Tibial nerve (tissue), 4 donors: ENCODE results near the gene MT1H. TPM values are rescaled to one million over a fixed set of nuclear protein-coding genes. Genes with fewer than 3 reads are reported as not detected.

Experiments used
- DNase-seq, 2 donors: peaks; one replicate each; pipeline ENCODE4 v3.0.0-alpha.2; 2019; ENCODE audit warnings: low spot score in 2 of 2
- H3K27ac ChIP-seq, 4 donors: fragments of 200-600 bp; sonication (generic) in 3 of 4; one replicate each; pipeline ENCODE4 v1.5.1; 2017 to 2019; ENCODE audit warnings: mild to moderate bottlenecking in 1 of 4
- H3K27me3 ChIP-seq, 2 donors: fragments of 200-600 bp; sonication (generic) in 1 of 2; one replicate each; pipeline versions ENCODE4 v1.5.1 to v1.6.0; 2017 to 2019
- H3K36me3 ChIP-seq, 3 donors: fragments of 200-600 bp; sonication (generic); one replicate each; pipeline ENCODE4 v1.5.1; 2018 to 2019
- H3K4me1 ChIP-seq, 4 donors: fragments of 200-600 bp; sonication (generic) in 3 of 4; one replicate each; pipeline ENCODE4 v1.5.1; 2017 to 2019
- H3K4me3 ChIP-seq, 4 donors: fragments of 200-600 bp; sonication (generic) in 3 of 4; one replicate each; pipeline ENCODE4 v1.5.1; 2017 to 2019; ENCODE audit warnings: mild to moderate bottlenecking in 1 of 4, moderate library complexity in 1 of 4
- H3K9me3 ChIP-seq, 4 donors: fragments of 200-600 bp; sonication (generic) in 3 of 4; one replicate each; pipeline ENCODE4 v1.5.1; 2017 to 2019
- CTCF ChIP-seq, 5 experiments: fragments of 200-600 bp in 3 of 5; fragments of 450-650 bp in 2 of 5; sonication (generic) in 3 of 5; IDR thresholded peaks; one replicate each; pipeline ENCODE4 v1.5.1; 2016 to 2019; ENCODE audit warnings: antibody characterized with exemption in 5 of 5, mild to moderate bottlenecking in 3 of 5, moderate library complexity in 2 of 5
- EP300 ChIP-seq, 2 donors: sonication (generic); formaldehyde crosslinking; IDR thresholded peaks; one replicate each; pipeline ENCODE4 v1.6.1; 2017; ENCODE audit warnings: antibody characterized with exemption in 2 of 2, mild to moderate bottlenecking in 1 of 2
- POLR2A ChIP-seq, 2 donors: fragments of 450-650 bp; IDR thresholded peaks; one replicate each; pipeline ENCODE4 v1.6.1; 2017; ENCODE audit warnings: antibody characterized with exemption in 2 of 2, mild to moderate bottlenecking in 2 of 2, moderate library complexity in 2 of 2
- WGBS, 2 donors: methylation state at CpG; one replicate each; pipeline ENCODE4 v1.1.5; 2018; 5-methylcytosine and 5-hydroxymethylcytosine counted together
- total RNA-seq, 4 donors: library from RNA; depleted of rRNA; stranded (reverse); fragments of >200 nt; gene quantifications; one replicate each; pipeline ENCODE4 v1.1.0, GENCODE V29; 2016

Gene MT1H
- total RNA-seq, 4 donors from 2014 or later = 2.4 to 5.1 TPM; not detected in 2

- Histone ChIP-seq H3K4me3 (no peak overlapping the region), H3K27me3 (peaks cover 0 to 24% of the 10 kb centered on the region in 2 donors), H3K4me1 (peaks cover 0 to 16% (median 10%) of the 10 kb centered on the region in 4 donors), H3K27ac (no peak overlapping the region), H3K9me3 (no peaks in the 10 kb centered on the region), H3K36me3 (no peaks in the 10 kb centered on the region)
- no peak for DNase-seq
- TF ChIP-seq POLR2A (IDR thresholded peaks at IDR 0.05) (no peak), CTCF (IDR thresholded peaks at IDR 0.05) (no peak), EP300 (IDR thresholded peaks at IDR 0.05) (no peak)
- WGBS, 2 donors = 93 to 96% methylated on average over 1 of the region's 1 CpG
These were observed 24.3 kb upstream of the MT1H start for GRCh38 chr16:56645311-56645710.

- Histone ChIP-seq H3K9me3 (no peaks in the 10 kb centered on the region), H3K4me1 (peaks cover 0 to 16% (median 10%) of the 10 kb centered on the region in 4 donors)
- WGBS, 2 donors = 0% methylated on average over 1 of the region's 1 CpG
These were observed 23.8 kb upstream of the MT1H start for GRCh38 chr16:56645838-56646237.

GRCh38 chr16:56647641-56648431 lies 21.8 kb upstream of the MT1H start:
- H3K27ac ChIP-seq = no peak overlapping the region
- H3K9me3 ChIP-seq = no peaks in the 10 kb centered on the region
- peaks cover 0 to 27% of the 10 kb centered on the region in 2 donors for H3K27me3 ChIP-seq
- 32 to 39% methylated on average over 25 to 29 of the region's 33 CpGs for WGBS, 2 donors
- no peak overlapping the region for H3K4me3 ChIP-seq
- no peak for DNase-seq
- no peak for TF ChIP-seq EP300 (IDR thresholded peaks at IDR 0.05)
- no peak for TF ChIP-seq POLR2A (IDR thresholded peaks at IDR 0.05)
- no peak for TF ChIP-seq CTCF (IDR thresholded peaks at IDR 0.05)
- H3K36me3 ChIP-seq = no peaks in the 10 kb centered on the region
- peaks cover 0 to 13% (median 10%) of the 10 kb centered on the region in 4 donors for H3K4me1 ChIP-seq

More at GRCh38 chr16:56645838-56646237, 23.8 kb upstream of the MT1H start:
- H3K4me3 ChIP-seq = no peak overlapping the region
- H3K27me3 ChIP-seq = peaks cover 0 to 24% of the 10 kb centered on the region in 2 donors
- DNase-seq = no peak
- no peaks in the 10 kb centered on the region for H3K36me3 ChIP-seq
- no peak overlapping the region for H3K27ac ChIP-seq
- TF ChIP-seq EP300 (IDR thresholded peaks at IDR 0.05) = no peak
- TF ChIP-seq CTCF (IDR thresholded peaks at IDR 0.05) = no peak
- no peak for TF ChIP-seq POLR2A (IDR thresholded peaks at IDR 0.05)

- no peak for TF ChIP-seq POLR2A (IDR thresholded peaks at IDR 0.05)
- TF ChIP-seq CTCF (IDR thresholded peaks at IDR 0.05) = no peak
- TF ChIP-seq EP300 (IDR thresholded peaks at IDR 0.05) = no peak
- 67 to 83% methylated on average over 2 of the region's 2 CpGs for WGBS, 2 donors
- peaks cover 0 to 23% of the 10 kb centered on the region in 2 donors for H3K27me3 ChIP-seq
These were observed 20.3 kb upstream of the MT1H start for GRCh38 chr16:56649271-56649670.

GRCh38 chr16:56649820-56650219 lies 19.8 kb upstream of the MT1H start:
- Histone ChIP-seq H3K9me3 (no peaks in the 10 kb centered on the region), H3K4me3 (no peak overlapping the region), H3K4me1 (no peaks in the 10 kb centered on the region), H3K27me3 (peaks cover 0 to 22% of the 10 kb centered on the region in 2 donors), H3K27ac (no peak overlapping the region), H3K36me3 (no peaks in the 10 kb centered on the region)
- TF ChIP-seq EP300 (IDR thresholded peaks at IDR 0.05) (no peak), POLR2A (IDR thresholded peaks at IDR 0.05) (no peak), CTCF (IDR thresholded peaks at IDR 0.05) (no peak)
- no peak for DNase-seq
- 78 to 83% methylated on average over 3 of the region's 3 CpGs for WGBS, 2 donors

More at GRCh38 chr16:56649271-56649670, 20.3 kb upstream of the MT1H start:
- no peak for DNase-seq
- H3K9me3 ChIP-seq = no peaks in the 10 kb centered on the region
- no peak overlapping the region for H3K27ac ChIP-seq
- no peaks in the 10 kb centered on the region for H3K4me1 ChIP-seq
- H3K4me3 ChIP-seq = no peak overlapping the region
- no peaks in the 10 kb centered on the region for H3K36me3 ChIP-seq
